ENCODE data around the gene AR. TPM values are rescaled to one million over a fixed set of nuclear protein-coding genes. Genes with fewer than 3 reads are reported as not detected.

AR gene
- total and polyA plus RNA-seq, 9 donors = 7.5 to 40.4 (median 27.1) TPM

DNA sequence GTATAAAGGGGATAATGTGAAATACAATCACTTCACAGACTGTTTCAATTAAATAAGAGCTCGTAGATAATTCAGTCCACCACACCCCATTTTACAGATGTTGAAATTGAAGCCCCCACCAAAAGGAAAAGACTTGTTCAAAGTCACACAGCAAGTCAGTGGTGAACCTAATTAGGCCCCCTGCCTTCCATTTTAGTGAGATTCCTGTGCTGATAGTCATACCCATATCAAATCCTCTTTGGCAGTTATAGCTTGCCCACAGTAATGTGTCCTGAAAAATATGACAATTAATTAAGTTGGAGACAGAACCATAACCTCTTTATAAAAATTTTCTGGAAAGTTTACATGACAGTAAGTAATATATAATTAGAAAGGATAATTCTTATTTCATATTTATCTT is 58.0 kb downstream of the AR start:
- Histone ChIP-seq H3K4me1 (ENCODE audit: insufficient read depth) (no peaks in the 10 kb centered on the region), H3K27me3 (no peaks in the 10 kb centered on the region), H3K9me3 (no peaks in the 10 kb centered on the region), H3K27ac (no peak overlapping the region), H3K36me3 (no peaks in the 10 kb centered on the region), H3K4me3 (no peak overlapping the region)
- intact Hi-C loops (cut with DNase I) = no loop called here
- DNase-seq = no peak
- 65 to 67% (median 66%) methylated on average over 1 of the region's 1 CpG for WGBS, 3 donors
- TF ChIP-seq EP300 (IDR thresholded peaks at IDR 0.05) (no peak), POLR2A (IDR thresholded peaks at IDR 0.05) (no peak)
- TF ChIP-seq, protein P1, sequence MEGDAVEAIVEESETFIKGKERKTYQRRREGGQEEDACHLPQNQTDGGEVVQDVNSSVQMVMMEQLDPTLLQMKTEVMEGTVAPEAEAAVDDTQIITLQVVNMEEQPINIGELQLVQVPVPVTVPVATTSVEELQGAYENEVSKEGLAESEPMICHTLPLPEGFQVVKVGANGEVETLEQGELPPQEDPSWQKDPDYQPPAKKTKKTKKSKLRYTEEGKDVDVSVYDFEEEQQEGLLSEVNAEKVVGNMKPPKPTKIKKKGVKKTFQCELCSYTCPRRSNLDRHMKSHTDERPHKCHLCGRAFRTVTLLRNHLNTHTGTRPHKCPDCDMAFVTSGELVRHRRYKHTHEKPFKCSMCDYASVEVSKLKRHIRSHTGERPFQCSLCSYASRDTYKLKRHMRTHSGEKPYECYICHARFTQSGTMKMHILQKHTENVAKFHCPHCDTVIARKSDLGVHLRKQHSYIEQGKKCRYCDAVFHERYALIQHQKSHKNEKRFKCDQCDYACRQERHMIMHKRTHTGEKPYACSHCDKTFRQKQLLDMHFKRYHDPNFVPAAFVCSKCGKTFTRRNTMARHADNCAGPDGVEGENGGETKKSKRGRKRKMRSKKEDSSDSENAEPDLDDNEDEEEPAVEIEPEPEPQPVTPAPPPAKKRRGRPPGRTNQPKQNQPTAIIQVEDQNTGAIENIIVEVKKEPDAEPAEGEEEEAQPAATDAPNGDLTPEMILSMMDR (IDR thresholded peaks at IDR 0.05) = no peak

DNA sequence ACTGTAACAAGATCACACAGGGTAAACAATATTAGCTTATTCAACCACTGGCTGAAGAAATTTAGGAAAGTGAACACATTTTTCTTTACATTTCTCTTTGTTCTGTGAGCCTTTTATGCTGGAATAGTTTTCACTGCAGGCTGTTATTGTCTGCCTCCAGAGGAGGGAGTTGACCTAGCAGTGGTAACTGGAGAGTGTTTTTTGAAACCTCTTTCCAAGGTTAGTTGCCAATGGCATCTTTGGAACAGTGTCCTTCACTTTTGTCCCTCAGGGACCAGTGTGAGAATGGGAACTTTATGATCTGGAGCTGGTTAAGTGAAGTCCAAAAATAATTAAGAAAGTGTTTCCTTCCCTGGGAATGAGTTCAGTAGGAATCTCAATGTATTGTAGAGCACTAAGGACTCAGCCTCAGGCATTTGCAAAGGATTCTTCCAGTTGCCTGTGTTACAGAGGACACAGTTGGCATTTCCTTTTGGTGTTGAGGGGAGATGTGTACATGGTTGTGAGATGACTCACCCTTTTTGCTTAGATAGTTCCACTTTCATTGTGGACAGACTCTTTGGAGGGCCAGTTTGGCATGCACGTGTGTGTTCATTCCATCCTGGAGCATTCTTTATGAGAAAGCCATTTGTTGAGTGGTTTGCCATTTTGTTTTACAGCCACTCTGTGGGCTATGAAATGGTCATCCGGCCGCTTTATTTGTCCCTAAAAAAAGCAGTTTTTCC is 61.3 kb downstream of the AR start:
- TF ChIP-seq, protein P1 (IDR thresholded peaks at IDR 0.05) = no peak
- TF ChIP-seq EP300 (IDR thresholded peaks at IDR 0.05) (no peak), POLR2A (IDR thresholded peaks at IDR 0.05) (no peak)
- Histone ChIP-seq H3K4me1 (ENCODE audit: insufficient read depth) (no peaks in the 10 kb centered on the region), H3K36me3 (no peaks in the 10 kb centered on the region), H3K4me3 (no peak overlapping the region), H3K27me3 (no peaks in the 10 kb centered on the region), H3K27ac (no peak overlapping the region), H3K9me3 (no peaks in the 10 kb centered on the region)
- DNase-seq = no peak
- WGBS, 3 donors = 55 to 69% (median 57%) methylated on average over 3 of the region's 3 CpGs
- intact Hi-C loops (cut with DNase I) = no loop called here

DNA sequence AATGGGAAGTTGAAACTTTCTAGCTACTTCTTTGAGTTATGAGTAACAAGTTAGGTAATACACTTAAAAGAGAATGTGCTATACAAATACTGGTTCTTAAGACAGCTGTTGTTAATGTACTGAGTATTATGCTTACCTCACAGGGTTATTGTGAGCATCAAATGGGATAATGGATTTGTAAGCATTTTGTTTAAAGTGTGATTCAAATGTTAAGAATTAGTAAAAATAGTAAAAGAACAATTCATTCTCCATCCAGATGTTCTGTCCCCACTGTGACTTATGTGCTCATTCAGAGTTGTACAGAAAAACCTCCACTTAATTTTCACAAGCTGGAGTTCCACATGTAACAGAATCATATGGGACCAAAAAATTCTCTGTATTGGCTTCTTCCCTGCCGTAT is 63.6 kb downstream of the AR start:
- H3K27ac ChIP-seq = no peak overlapping the region
- TF ChIP-seq, protein P1 (IDR thresholded peaks at IDR 0.05) = no peak
- no peak for TF ChIP-seq POLR2A (IDR thresholded peaks at IDR 0.05)
- no peak for TF ChIP-seq EP300 (IDR thresholded peaks at IDR 0.05)
- 72 to 83% (median 82%) methylated on average over 1 of the region's 1 CpG for WGBS, 3 donors
- no peak for DNase-seq
- no peaks in the 10 kb centered on the region for H3K36me3 ChIP-seq
- H3K9me3 ChIP-seq = no peaks in the 10 kb centered on the region
- H3K4me3 ChIP-seq = no peak overlapping the region
- intact Hi-C loops (cut with DNase I) = no loop called here
- H3K27me3 ChIP-seq = no peaks in the 10 kb centered on the region
- H3K4me1 ChIP-seq (ENCODE audit: insufficient read depth) = no peaks in the 10 kb centered on the region

DNA sequence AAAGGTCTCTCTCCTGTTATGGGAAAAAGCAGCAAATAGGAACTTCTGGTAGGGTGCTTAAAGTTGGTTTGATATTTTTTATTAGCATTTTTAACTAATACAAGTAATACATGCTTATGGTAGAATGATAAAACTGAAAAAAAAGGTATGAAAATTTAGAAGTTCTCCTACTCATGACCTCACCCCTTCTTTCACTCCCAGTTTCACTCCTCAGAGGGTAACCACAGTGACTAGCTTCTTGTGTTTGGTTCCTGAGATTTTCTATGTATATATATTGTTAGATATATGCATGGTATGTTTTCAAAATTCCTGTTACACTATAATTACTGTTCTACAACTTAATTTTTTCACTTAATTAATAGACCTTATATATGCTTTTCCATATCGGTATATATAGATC is 66.5 kb downstream of the AR start:
- no peak overlapping the region for H3K4me3 ChIP-seq
- no peak for DNase-seq
- TF ChIP-seq POLR2A (IDR thresholded peaks at IDR 0.05) = no peak
- H3K27me3 ChIP-seq = no peaks in the 10 kb centered on the region
- H3K9me3 ChIP-seq = no peaks in the 10 kb centered on the region
- intact Hi-C loops (cut with DNase I) = no loop called here
- H3K36me3 ChIP-seq = no peaks in the 10 kb centered on the region
- 0 to 1% (median 0%) methylated on average over 1 of the region's 1 CpG for WGBS, 3 donors
- H3K4me1 ChIP-seq (ENCODE audit: insufficient read depth) = no peaks in the 10 kb centered on the region
- H3K27ac ChIP-seq = no peak overlapping the region

DNA sequence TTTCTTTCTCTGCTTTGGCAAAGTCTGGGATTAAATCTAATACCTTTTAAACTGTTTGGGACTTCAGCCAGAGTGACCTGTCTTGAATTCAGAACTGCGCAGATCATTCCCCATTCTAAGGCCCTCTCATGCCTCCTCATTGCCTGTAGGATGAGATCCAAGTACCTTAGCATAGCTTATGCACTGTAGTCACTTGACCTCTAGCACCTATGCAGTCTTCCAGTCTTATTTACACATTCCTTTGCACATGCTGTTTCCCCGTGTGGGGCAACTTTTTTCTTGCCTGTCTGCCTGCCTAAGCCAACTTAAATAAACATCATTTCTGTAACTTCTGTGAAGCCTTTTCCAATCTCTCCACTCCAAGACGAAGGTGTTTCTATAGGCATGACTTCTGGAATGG is 68.4 kb downstream of the AR start:
- no peak overlapping the region for H3K4me3 ChIP-seq
- H3K4me1 ChIP-seq (ENCODE audit: insufficient read depth) = no peaks in the 10 kb centered on the region
- no peaks in the 10 kb centered on the region for H3K36me3 ChIP-seq
- H3K27me3 ChIP-seq = no peaks in the 10 kb centered on the region
- DNase-seq = no peak
- no peaks in the 10 kb centered on the region for H3K9me3 ChIP-seq
- intact Hi-C loops (cut with DNase I) = no loop called here
- H3K27ac ChIP-seq = no peak overlapping the region
- 54 to 55% (median 55%) methylated on average over 3 of the region's 3 CpGs for WGBS, 3 donors
- TF ChIP-seq POLR2A (IDR thresholded peaks at IDR 0.05) (no peak), EP300 (IDR thresholded peaks at IDR 0.05) (no peak)
- TF ChIP-seq, protein P1 (IDR thresholded peaks at IDR 0.05) = no peak

Measured in ovary (tissue), 9 donors.